Calu3 (cell line): ENCODE results near the gene OR5AR1. TPM values are rescaled to one million over a fixed set of nuclear protein-coding genes. Genes with fewer than 3 reads are reported as not detected.
"Not testable (repeated sequence)": the region's sequence is repeated elsewhere in the genome, so short reads cannot be mapped to it uniquely, and the experiment has no call there.

ENCODE experiments used
- BruUV-seq: library from RNA; stranded (reverse); fragments of 400-500 nt; replicated peaks from 2 replicates; lab custom pipeline; 2021; lab: Mats Ljungman, UMichigan
- CTCF ChIA-PET: fragments of 300-600 bp; sonication (Branson Sonifier 250); formaldehyde crosslinking; loops from one replicate; lab custom pipeline; 2022; ENCODE audit warnings: antibody characterized with exemption; lab: Charles Lee
- DNase-seq: peaks from one replicate; pipeline ENCODE4 v3.0.0; 2022
- H3K27ac Mint-ChIP-seq: one replicate; pipeline ENCODE4 v1.8.0; 2022; ENCODE audit warnings: mixed read lengths; ENCODE audit not compliant: unreplicated experiment
- H3K27me3 Mint-ChIP-seq: one replicate; pipeline ENCODE4 v1.8.0; 2022; ENCODE audit warnings: mixed read lengths; ENCODE audit not compliant: unreplicated experiment
- H3K36me3 Mint-ChIP-seq: one replicate; pipeline ENCODE4 v1.8.0; 2022; ENCODE audit warnings: mild to moderate bottlenecking, moderate library complexity, mixed read lengths; ENCODE audit not compliant: insufficient read depth, unreplicated experiment
- H3K4me1 Mint-ChIP-seq: one replicate; pipeline ENCODE4 v1.8.0; 2022; ENCODE audit warnings: mild to moderate bottlenecking, low read depth, mixed read lengths; ENCODE audit not compliant: unreplicated experiment
- H3K4me3 Mint-ChIP-seq: one replicate; pipeline ENCODE4 v1.8.0; 2022; ENCODE audit warnings: mild to moderate bottlenecking, low read depth, moderate library complexity, mixed read lengths; ENCODE audit not compliant: unreplicated experiment
- H3K9me3 Mint-ChIP-seq: one replicate; pipeline ENCODE4 v1.8.0; 2022; ENCODE audit warnings: low read depth, mixed read lengths; ENCODE audit not compliant: unreplicated experiment
- CTCF ChIP-seq: fragments of 200-600 bp; IDR thresholded peaks from one replicate; pipeline ENCODE4 v1.8.0; 2022; ENCODE audit warnings: antibody characterized with exemption; ENCODE audit not compliant: unreplicated experiment
- intact Hi-C: fragments of 100-400 bp; cut with micrococcal nuclease; formaldehyde crosslinking; loops from one replicate; pipeline ENCODE4 v1.10.0; 2022; ENCODE audit not compliant: unreplicated experiment
- total RNA-seq: library from RNA; stranded (reverse); gene quantifications from 2 replicates; pipeline ENCODE4 v1.2.3, GENCODE V29; 2022

The OR5AR1 gene
- total RNA-seq, 1 experiment from 2014 or later, result not detected

DNA sequence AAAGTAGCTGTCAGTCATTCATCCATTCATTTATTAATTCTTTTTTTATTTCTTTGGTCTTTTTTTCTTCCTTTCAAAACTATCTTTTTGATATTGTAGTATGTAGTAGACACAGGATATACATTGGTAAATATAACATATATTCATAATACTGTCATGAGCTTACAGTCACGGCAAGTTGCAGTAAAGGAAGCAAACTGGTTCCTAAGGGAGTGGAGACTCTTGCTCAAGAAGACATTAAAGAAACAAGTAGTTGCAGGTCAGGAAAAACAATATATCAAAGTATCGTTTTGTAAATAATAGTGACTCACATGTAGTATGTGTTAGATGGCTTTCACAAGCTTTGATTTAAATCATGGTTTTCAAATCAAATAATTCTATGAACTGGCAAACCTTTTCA, 7.5 kb downstream of the OR5AR1 start:
- BruUV-seq, result no TSS peak
- H3K4me1 Mint-ChIP-seq, result no peaks in the 10 kb centered on the region
- H3K27me3 Mint-ChIP-seq, result peaks cover 37% of the 10 kb centered on the region
- CTCF ChIA-PET, result no interaction called here
- no peak for TF ChIP-seq CTCF
- intact Hi-C loops, result no loop called here
- H3K9me3 Mint-ChIP-seq, result no peaks in the 10 kb centered on the region
- no peak for DNase-seq
- no peak overlapping the region for H3K4me3 Mint-ChIP-seq
- no peak overlapping the region for H3K27ac Mint-ChIP-seq
- no peaks in the 10 kb centered on the region for H3K36me3 Mint-ChIP-seq

GRCh38 chr11:56688554-56689100, 25.1 kb downstream of the OR5AR1 start:
- Mint-ChIP-seq H3K9me3 (peaks cover 2% of the 10 kb centered on the region), H3K4me3 (no peak overlapping the region), H3K27ac (no peak overlapping the region), H3K36me3 (no peaks in the 10 kb centered on the region), H3K27me3 (no peaks in the 10 kb centered on the region), H3K4me1 (no peaks in the 10 kb centered on the region)
- CTCF ChIA-PET, result interaction anchor here (0.7 kb wide), 1 partner anchor 9 kb away, joined by 5 read pairs; no protein-coding TSS in a partner anchor
- intact Hi-C loops, result no loop called here
- DNase-seq, result no peak
- BruUV-seq, result no TSS peak
- no peak for TF ChIP-seq CTCF

GRCh38 chr11:56691179-56691578, 27.7 kb downstream of the OR5AR1 start:
- CTCF ChIA-PET, result interaction anchor here (0.7 kb wide), 2 partner anchors 280 to 1035 kb away, joined by 5 read pairs; no protein-coding TSS in a partner anchor
- intact Hi-C loops, H3K27me3 Mint-ChIP-seq, H3K4me3 Mint-ChIP-seq, H3K27ac Mint-ChIP-seq, H3K9me3 Mint-ChIP-seq, H3K36me3 Mint-ChIP-seq, BruUV-seq, DNase-seq, H3K4me1 Mint-ChIP-seq: not testable (repeated sequence)

- Mint-ChIP-seq H3K4me1 (no peaks in the 10 kb centered on the region), H3K27ac (no peak overlapping the region), H3K36me3 (no peaks in the 10 kb centered on the region), H3K27me3 (no peaks in the 10 kb centered on the region), H3K4me3 (no peak overlapping the region), H3K9me3 (peaks cover 4% of the 10 kb centered on the region)
- TF ChIP-seq CTCF, result no peak
- CTCF ChIA-PET, result no interaction called here
- intact Hi-C loops, result no loop called here
- DNase-seq, result no peak
- no TSS peak for BruUV-seq
Measured at GRCh38 chr11:56693428-56693827, 29.9 kb downstream of the OR5AR1 start.

- Mint-ChIP-seq H3K4me1 (no peaks in the 10 kb centered on the region), H3K27me3 (no peaks in the 10 kb centered on the region), H3K27ac (no peak within 1 kb of the TSS), H3K9me3 (peaks cover 4% of the 10 kb centered on the region), H3K4me3 (no peak within 1 kb of the TSS), H3K36me3 (no peaks in the 10 kb centered on the region)
- intact Hi-C loops, result no loop called here
- no peak for TF ChIP-seq CTCF
- CTCF ChIA-PET, result no interaction called here
- no peak for DNase-seq
- no TSS peak for BruUV-seq
Measured at GRCh38 chr11:56698795-56699194, 35.3 kb downstream of the OR5AR1 start, which contains the start of gene OR9G1. Gene OR9G1, plus strand, starts transcription at chr11:56699095. Its CDS starts 1,293 bp downstream, at chr11:56700388.
